Measurements from ENCODE around the gene CBFA2T3.

Gene CBFA2T3

GRCh38 chr16:88917915-88918627 is 58.9 kb downstream of the CBFA2T3 start:
- Histone ChIP-seq H3K79me2 (ENCODE audit: insufficient read depth, low read length) (peaks cover 79% of the 10 kb centered on the region; the same call in 1 of the 2 replicates), H3K9me3 (ENCODE audit: insufficient read depth, low read depth, low read length) (no peaks in the 10 kb centered on the region), H3K4me2 (ENCODE audit: low read depth, low read length, poor library complexity, severe bottlenecking) (no peak overlapping the region), H3F3A (ENCODE audit: low read depth) (no peaks in the 10 kb centered on the region), H3K36me3 (ENCODE audit: insufficient read depth, low read length) (peaks cover 27% of the 10 kb centered on the region; the same call in 1 of the 2 replicates), H3K9me2 (replicated peaks; ENCODE audit: low read depth, low read length) (no peaks in the 10 kb centered on the region), H2AFZ (ENCODE audit: low read length) (no peak overlapping the region), H3K4me1 (ENCODE audit: insufficient read depth, low read length, poor library complexity, severe bottlenecking) (no peaks in the 10 kb centered on the region), H4K20me1 (ENCODE audit: insufficient read depth, low read length, poor library complexity, severe bottlenecking) (peaks cover 58% of the 10 kb centered on the region), H3K27me3 (ENCODE audit: insufficient read depth, low read length, poor library complexity, severe bottlenecking) (no peaks in the 10 kb centered on the region), H3K4me3 (ENCODE audit: low read length, poor library complexity, severe bottlenecking) (no peak overlapping the region), H3K9ac (ENCODE audit: low read depth, low read length, poor library complexity, severe bottlenecking) (no peak overlapping the region)
- no peak for TF ChIP-seq EZH2phosphoT487 (IDR thresholded peaks at IDR 0.05; ENCODE audit: borderline replicate concordance)
- TF ChIP-seq CTCF (conservative IDR thresholded peaks at IDR 0.05; ENCODE audit: low read length), result no peak

GRCh38 chr16:88917146-88917914 is 59.7 kb downstream of the CBFA2T3 start:
- Histone ChIP-seq H3K4me1 (ENCODE audit: insufficient read depth, low read length, poor library complexity, severe bottlenecking) (no peaks in the 10 kb centered on the region), H3K9me2 (replicated peaks; ENCODE audit: low read depth, low read length) (no peaks in the 10 kb centered on the region), H3K4me3 (ENCODE audit: low read length, poor library complexity, severe bottlenecking) (no peak overlapping the region), H3K36me3 (ENCODE audit: insufficient read depth, low read length) (peaks cover 27% of the 10 kb centered on the region; the same call in 1 of the 2 replicates), H4K20me1 (ENCODE audit: insufficient read depth, low read length, poor library complexity, severe bottlenecking) (peaks cover 58% of the 10 kb centered on the region), H2AFZ (ENCODE audit: low read length) (no peak overlapping the region), H3K9ac (ENCODE audit: low read depth, low read length, poor library complexity, severe bottlenecking) (no peak overlapping the region), H3F3A (ENCODE audit: low read depth) (no peaks in the 10 kb centered on the region), H3K79me2 (ENCODE audit: insufficient read depth, low read length) (peaks cover 79% of the 10 kb centered on the region; the same call in 1 of the 2 replicates), H3K4me2 (ENCODE audit: low read depth, low read length, poor library complexity, severe bottlenecking) (no peak overlapping the region), H3K9me3 (ENCODE audit: insufficient read depth, low read depth, low read length) (no peaks in the 10 kb centered on the region), H3K27me3 (ENCODE audit: insufficient read depth, low read length, poor library complexity, severe bottlenecking) (no peaks in the 10 kb centered on the region)
- TF ChIP-seq EZH2phosphoT487 (IDR thresholded peaks at IDR 0.05; ENCODE audit: borderline replicate concordance) (no peak), CTCF (conservative IDR thresholded peaks at IDR 0.05; ENCODE audit: low read length) (no peak)

- Histone ChIP-seq H3K36me3 (ENCODE audit: insufficient read depth, low read length) (peaks cover 27% of the 10 kb centered on the region; the same call in 1 of the 2 replicates), H3K79me2 (ENCODE audit: insufficient read depth, low read length) (peaks cover 79% of the 10 kb centered on the region; the same call in 1 of the 2 replicates), H3K4me1 (ENCODE audit: insufficient read depth, low read length, poor library complexity, severe bottlenecking) (no peaks in the 10 kb centered on the region), H3F3A (ENCODE audit: low read depth) (no peaks in the 10 kb centered on the region), H3K4me3 (ENCODE audit: low read length, poor library complexity, severe bottlenecking) (no peak overlapping the region), H3K27me3 (ENCODE audit: insufficient read depth, low read length, poor library complexity, severe bottlenecking) (no peaks in the 10 kb centered on the region), H4K20me1 (ENCODE audit: insufficient read depth, low read length, poor library complexity, severe bottlenecking) (peaks cover 59% of the 10 kb centered on the region), H3K9me2 (replicated peaks; ENCODE audit: low read depth, low read length) (no peaks in the 10 kb centered on the region), H2AFZ (ENCODE audit: low read length) (no peak overlapping the region), H3K4me2 (ENCODE audit: low read depth, low read length, poor library complexity, severe bottlenecking) (no peak overlapping the region), H3K9ac (ENCODE audit: low read depth, low read length, poor library complexity, severe bottlenecking) (no peak overlapping the region), H3K9me3 (ENCODE audit: insufficient read depth, low read depth, low read length) (no peaks in the 10 kb centered on the region)
- no peak for TF ChIP-seq EZH2phosphoT487 (IDR thresholded peaks at IDR 0.05; ENCODE audit: borderline replicate concordance)
- TF ChIP-seq CTCF (conservative IDR thresholded peaks at IDR 0.05; ENCODE audit: low read length), result no peak
These were observed 61.2 kb downstream of the CBFA2T3 start for GRCh38 chr16:88915639-88916327.

Measured in Loucy (cell line).